ENCODE measurements around the gene ZNF544.

DNA sequence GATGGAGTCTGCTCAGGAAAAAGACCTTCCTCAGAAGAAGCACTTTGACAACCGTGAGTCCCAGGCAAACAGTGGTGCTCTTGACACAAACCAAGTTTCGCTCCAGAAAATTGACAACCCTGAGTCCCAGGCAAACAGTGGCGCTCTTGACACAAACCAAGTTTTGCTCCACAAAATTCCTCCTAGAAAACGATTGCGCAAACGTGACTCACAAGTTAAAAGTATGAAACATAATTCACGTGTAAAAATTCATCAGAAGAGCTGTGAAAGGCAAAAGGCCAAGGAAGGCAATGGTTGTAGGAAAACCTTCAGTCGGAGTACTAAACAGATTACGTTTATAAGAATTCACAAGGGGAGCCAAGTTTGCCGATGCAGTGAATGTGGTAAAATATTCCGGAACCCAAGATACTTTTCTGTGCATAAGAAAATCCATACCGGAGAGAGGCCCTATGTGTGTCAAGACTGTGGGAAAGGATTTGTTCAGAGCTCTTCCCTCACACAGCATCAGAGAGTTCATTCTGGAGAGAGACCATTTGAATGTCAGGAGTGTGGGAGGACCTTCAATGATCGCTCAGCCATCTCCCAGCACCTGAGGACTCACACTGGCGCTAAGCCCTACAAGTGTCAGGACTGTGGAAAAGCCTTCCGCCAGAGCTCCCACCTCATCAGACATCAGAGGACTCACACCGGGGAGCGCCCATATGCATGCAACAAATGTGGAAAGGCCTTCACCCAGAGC is 16.2 kb upstream of the ZNF544 start:
- TF ChIP-seq, protein P1, sequence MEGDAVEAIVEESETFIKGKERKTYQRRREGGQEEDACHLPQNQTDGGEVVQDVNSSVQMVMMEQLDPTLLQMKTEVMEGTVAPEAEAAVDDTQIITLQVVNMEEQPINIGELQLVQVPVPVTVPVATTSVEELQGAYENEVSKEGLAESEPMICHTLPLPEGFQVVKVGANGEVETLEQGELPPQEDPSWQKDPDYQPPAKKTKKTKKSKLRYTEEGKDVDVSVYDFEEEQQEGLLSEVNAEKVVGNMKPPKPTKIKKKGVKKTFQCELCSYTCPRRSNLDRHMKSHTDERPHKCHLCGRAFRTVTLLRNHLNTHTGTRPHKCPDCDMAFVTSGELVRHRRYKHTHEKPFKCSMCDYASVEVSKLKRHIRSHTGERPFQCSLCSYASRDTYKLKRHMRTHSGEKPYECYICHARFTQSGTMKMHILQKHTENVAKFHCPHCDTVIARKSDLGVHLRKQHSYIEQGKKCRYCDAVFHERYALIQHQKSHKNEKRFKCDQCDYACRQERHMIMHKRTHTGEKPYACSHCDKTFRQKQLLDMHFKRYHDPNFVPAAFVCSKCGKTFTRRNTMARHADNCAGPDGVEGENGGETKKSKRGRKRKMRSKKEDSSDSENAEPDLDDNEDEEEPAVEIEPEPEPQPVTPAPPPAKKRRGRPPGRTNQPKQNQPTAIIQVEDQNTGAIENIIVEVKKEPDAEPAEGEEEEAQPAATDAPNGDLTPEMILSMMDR (IDR thresholded peaks at IDR 0.05): no peak
- TF ChIP-seq POLR2A (IDR thresholded peaks at IDR 0.05): no peak
